Measurements from ENCODE around the gene SERPINA10. TPM values are rescaled to one million over a fixed set of nuclear protein-coding genes. Genes with fewer than 3 reads are reported as not detected.
"Not testable (repeated sequence)": the region's sequence is repeated elsewhere in the genome, so short reads cannot be mapped to it uniquely, and the experiment has no call there.

Gene SERPINA10
- polyA plus RNA-seq, 3 donors: 0.11 to 0.24 (median 0.13) TPM

- no peak for DNase-seq (ENCODE audit: low read depth in 3 of 3, low spot score in 2 of 3)
These were observed 21.8 kb upstream of the SERPINA10 start for GRCh38 chr14:94314890-94315289.

- no peak for DNase-seq (ENCODE audit: low read depth in 3 of 3, low spot score in 2 of 3)
These were observed 21.1 kb upstream of the SERPINA10 start for GRCh38 chr14:94313991-94314655.

DNA sequence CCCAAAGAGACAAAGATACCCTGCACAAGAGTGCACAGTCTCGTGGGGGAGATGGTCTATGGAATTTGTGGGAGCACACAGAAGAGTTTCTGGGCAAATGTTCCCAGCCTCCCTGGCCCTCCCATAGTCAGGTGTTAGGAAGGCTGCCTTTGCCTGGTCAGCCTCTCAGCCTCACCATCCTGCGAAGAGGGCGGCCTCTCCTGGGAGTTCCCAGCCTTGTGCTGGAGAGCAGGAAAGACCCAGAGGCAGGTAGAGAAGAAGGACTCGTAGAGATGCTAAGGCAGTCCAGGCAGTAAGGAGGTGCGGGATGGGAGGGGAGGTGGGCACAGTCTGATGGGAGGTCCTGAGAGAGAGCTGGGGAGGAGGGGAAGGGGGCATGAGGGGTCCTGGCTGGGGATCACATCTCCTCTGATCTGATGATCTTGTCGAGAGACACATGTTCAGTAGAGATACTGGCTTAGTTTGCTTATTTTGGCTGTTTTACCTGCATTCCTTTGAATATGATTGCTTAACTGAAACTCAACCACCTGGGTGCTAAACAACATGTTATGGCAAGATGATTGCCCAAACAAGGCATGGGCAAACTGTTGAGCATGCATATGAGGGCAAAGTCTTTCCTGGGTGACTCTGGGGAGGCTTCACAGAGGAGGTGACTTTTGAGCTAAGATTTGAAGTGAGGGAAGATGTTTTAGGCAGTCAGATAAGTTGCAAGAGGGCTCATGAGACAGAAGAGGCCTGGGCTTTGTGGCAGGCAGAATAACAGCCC, 19.6 kb upstream of the SERPINA10 start:
- no peak for DNase-seq (ENCODE audit: low read depth in 3 of 3, low spot score in 2 of 3)

- no peak for DNase-seq (ENCODE audit: low read depth in 3 of 3, low spot score in 2 of 3)
These were observed 17.2 kb upstream of the SERPINA10 start for GRCh38 chr14:94310248-94310647.

- DNase-seq (ENCODE audit: low read depth in 3 of 3, low spot score in 2 of 3): no peak
These were observed 16.7 kb upstream of the SERPINA10 start for GRCh38 chr14:94309721-94310120.

DNA sequence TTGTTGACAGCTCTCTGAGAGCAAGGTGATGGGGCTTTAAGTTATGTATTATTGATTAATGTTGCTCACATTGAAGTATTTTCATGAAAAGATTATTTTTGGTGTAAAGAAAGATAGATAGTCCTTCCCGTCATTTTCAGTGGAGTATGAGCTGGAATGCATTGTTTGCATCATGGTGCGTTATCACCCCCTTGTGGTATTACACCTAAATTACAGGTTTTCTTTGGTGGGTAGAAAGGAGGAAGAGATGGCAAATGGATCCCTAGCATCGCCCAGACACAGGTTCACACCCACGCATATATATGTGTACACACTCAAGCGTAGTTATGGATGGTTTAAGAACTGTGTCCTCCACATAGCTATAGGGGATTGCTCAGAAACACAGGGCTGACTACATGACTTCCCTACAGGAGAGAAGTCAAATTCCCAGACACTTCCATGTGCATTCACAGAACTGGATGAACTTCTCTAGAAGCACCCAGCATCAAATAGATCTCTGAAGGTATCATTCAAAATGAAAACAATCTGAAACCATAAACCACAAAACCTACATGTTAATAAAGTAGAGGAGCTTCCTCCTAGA, 14.4 kb upstream of the SERPINA10 start:
- no peak for DNase-seq (ENCODE audit: low read depth in 3 of 3, low spot score in 2 of 3)

- no peak for DNase-seq (ENCODE audit: low read depth in 3 of 3, low spot score in 2 of 3)
These were observed 13.2 kb upstream of the SERPINA10 start for GRCh38 chr14:94306047-94306978.

GRCh38 chr14:94305620-94306019, 12.6 kb upstream of the SERPINA10 start:
- DNase-seq (ENCODE audit: low read depth in 3 of 3, low spot score in 2 of 3): no peak

GRCh38 chr14:94304243-94304642, 11.2 kb upstream of the SERPINA10 start:
- no peak for DNase-seq (ENCODE audit: low read depth in 3 of 3, low spot score in 2 of 3)

- no peak for DNase-seq (ENCODE audit: low read depth in 3 of 3, low spot score in 2 of 3)
These were observed 10.0 kb upstream of the SERPINA10 start for GRCh38 chr14:94303111-94303510.

GRCh38 chr14:94298130-94298529, 5.1 kb upstream of the SERPINA10 start:
- no peak for DNase-seq (ENCODE audit: low read depth in 3 of 3, low spot score in 2 of 3)

GRCh38 chr14:94296181-94296545, 3.1 kb upstream of the SERPINA10 start:
- not testable (repeated sequence) for DNase-seq (ENCODE audit: low read depth in 3 of 3, low spot score in 2 of 3)

GRCh38 chr14:94295360-94296180, 2.5 kb upstream of the SERPINA10 start:
- no peak for DNase-seq (ENCODE audit: low read depth in 3 of 3, low spot score in 2 of 3)

DNA sequence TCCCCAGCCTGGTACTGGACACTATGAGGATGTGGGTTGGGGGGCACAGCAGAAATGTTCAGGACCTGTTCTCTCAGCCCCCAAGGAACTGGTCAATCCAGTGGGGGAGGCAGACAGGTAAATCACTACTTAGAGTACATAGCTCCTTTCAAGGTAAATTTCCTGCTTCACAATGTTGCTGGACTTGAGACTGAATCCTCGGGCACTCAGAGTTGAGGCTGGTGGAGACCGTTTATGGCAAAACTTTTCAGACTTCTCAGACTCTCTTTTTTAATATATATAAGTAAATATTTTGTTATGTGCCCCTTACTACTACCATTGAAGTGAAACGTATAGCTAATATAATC, 483 bp upstream of the SERPINA10 start:
- DNase-seq (ENCODE audit: low read depth in 3 of 3, low spot score in 2 of 3): no peak

DNA sequence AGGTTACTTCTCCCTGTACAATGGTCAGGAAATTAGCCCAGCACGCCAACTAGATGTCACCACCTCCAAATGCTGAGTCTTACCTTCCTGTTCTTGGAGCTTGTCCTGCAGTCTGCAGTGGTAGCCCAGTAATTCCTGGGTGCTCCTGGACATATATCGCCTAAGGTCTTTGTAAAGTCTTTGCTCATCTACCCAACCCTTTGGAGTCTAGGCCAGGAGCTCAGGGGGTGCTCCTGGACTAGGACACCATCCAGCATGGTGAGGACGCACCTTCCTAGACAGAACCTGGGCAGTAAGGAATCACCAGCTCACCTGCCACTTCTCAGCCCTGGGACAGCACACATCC, 569 bp downstream of the SERPINA10 start:
- DNase-seq (ENCODE audit: low read depth in 3 of 3, low spot score in 2 of 3): no peak

GRCh38 chr14:94291906-94292525, 1.1 kb downstream of the SERPINA10 start:
- DNase-seq (ENCODE audit: low read depth in 3 of 3, low spot score in 2 of 3): no peak

DNA sequence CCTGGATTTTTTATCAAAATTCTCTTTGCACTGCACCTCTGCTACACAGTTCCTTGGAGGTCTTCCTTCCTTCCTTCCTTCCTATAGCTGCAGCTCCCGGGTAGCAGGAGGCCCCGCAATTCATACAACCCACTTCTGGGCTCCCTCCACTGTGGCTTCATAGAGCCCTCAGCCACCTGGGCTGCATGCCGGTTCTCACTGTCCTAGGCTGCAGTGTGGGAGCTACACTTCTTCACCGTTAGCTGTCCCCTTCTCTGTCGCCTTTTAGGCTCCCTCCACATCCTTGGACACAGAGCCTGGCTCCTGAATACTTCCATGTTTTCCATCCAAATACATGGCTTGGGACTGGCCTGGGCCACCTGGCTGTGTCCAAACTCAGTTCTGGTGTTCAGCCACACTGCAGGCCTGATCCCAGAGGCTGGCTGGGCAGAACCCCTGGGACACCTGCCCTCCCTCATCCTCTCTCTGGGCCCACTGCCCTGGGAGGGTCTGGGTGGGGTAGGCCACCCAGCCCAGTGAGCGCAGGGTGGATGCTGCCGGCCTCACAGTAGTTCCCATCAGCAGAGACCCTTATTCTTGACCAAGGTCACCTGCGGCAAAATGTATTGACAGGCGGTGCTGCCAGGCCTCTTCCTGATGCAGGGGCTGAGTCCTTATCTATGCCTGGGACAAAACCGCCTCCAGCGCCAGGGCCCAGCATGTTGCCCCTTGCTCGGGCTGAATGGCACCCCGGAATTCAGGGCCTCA, 1.7 kb downstream of the SERPINA10 start:
- no peak for DNase-seq (ENCODE audit: low read depth in 3 of 3, low spot score in 2 of 3)

- DNase-seq (ENCODE audit: low read depth in 3 of 3, low spot score in 2 of 3): no peak
These were observed 2.9 kb downstream of the SERPINA10 start for GRCh38 chr14:94290197-94290596.

Measured in right renal cortex interstitium (tissue), 3 donors.